ENCODE data around the gene ZC3H12D. TPM values are rescaled to one million over a fixed set of nuclear protein-coding genes. Genes with fewer than 3 reads are reported as not detected.

Gene ZC3H12D
- total RNA-seq, 1 donor = under 0.01 TPM

- TF ChIP-seq, protein P1, sequence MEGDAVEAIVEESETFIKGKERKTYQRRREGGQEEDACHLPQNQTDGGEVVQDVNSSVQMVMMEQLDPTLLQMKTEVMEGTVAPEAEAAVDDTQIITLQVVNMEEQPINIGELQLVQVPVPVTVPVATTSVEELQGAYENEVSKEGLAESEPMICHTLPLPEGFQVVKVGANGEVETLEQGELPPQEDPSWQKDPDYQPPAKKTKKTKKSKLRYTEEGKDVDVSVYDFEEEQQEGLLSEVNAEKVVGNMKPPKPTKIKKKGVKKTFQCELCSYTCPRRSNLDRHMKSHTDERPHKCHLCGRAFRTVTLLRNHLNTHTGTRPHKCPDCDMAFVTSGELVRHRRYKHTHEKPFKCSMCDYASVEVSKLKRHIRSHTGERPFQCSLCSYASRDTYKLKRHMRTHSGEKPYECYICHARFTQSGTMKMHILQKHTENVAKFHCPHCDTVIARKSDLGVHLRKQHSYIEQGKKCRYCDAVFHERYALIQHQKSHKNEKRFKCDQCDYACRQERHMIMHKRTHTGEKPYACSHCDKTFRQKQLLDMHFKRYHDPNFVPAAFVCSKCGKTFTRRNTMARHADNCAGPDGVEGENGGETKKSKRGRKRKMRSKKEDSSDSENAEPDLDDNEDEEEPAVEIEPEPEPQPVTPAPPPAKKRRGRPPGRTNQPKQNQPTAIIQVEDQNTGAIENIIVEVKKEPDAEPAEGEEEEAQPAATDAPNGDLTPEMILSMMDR (IDR thresholded peaks at IDR 0.05; ENCODE audit: insufficient read depth, low read depth, low read length) = no peak
- DNase-seq (ENCODE audit: low read depth) = no peak
- H3K4me3 ChIP-seq (ENCODE audit: low read depth, low read length) = no peak overlapping the region
These were observed 32.5 kb downstream of the ZC3H12D start for GRCh38 chr6:149452037-149452939.

- TF ChIP-seq, protein P1 (IDR thresholded peaks at IDR 0.05; ENCODE audit: insufficient read depth, low read depth, low read length) = no peak
- H3K4me3 ChIP-seq (ENCODE audit: low read depth, low read length) = peak overlapping the region; percentile 41
- DNase-seq (ENCODE audit: low read depth) = no peak
These were observed 33.3 kb downstream of the ZC3H12D start for GRCh38 chr6:149451376-149452036.

- H3K4me3 ChIP-seq (ENCODE audit: low read depth, low read length) = peak overlapping the region; percentile 41
- no peak for DNase-seq (ENCODE audit: low read depth)
- TF ChIP-seq, protein P1 (IDR thresholded peaks at IDR 0.05; ENCODE audit: insufficient read depth, low read depth, low read length) = no peak
These were observed 34.0 kb downstream of the ZC3H12D start for GRCh38 chr6:149450679-149451375.

DNA sequence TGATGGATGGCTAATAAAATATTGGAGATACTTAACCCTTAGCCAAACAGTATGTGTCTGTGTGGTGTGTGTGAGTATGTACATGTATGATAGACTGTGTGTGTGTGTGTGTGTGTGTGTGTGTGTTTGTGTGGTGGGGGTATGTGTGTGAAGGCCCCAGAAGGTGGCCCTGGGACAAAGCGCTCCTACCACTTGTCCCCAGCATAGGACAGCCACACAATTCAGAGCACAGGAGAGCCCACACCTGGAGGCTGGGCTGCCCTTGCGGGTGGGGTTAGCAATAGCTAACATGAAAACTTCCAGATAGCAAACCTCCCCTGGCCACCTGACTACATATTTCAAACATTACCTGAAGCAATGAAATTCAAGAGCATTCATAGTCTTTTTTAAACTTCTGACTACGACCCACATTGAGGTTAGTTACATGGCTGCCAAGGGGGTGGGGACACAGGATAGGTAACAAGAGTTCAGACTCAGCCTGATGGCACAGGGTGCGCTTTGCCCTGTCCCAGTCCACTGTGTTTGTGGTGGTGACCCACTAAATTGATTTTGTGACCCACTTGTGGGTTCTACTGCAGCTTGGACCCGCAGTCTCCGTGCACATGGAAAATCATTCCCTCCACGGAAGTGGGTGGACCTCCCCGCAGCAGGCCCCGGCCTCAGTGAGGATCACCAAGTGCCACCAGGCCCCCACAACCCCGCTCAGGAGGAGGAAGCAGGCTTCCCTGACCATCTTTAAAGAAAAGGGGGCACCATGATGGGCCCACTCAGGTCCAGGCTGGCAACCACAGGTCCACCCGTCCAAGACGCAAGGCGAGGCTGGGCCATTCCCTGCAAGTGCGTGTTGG, 34.8 kb downstream of the ZC3H12D start:
- H3K4me3 ChIP-seq (ENCODE audit: low read depth, low read length) = peak overlapping the region; percentile 41
- DNase-seq (ENCODE audit: low read depth) = no peak
- TF ChIP-seq, protein P1 (IDR thresholded peaks at IDR 0.05; ENCODE audit: insufficient read depth, low read depth, low read length) = no peak

GRCh38 chr6:149448821-149449453, 35.9 kb downstream of the ZC3H12D start:
- H3K4me3 ChIP-seq (ENCODE audit: low read depth, low read length) = no peak overlapping the region
- TF ChIP-seq, protein P1 (IDR thresholded peaks at IDR 0.05; ENCODE audit: insufficient read depth, low read depth, low read length) = no peak
- DNase-seq (ENCODE audit: low read depth) = no peak
